ENCODE results near the gene FHAD1.
A peak's percentile ranks its signal among the peaks of the same experiment; 100 is the strongest.

Gene FHAD1

DNA sequence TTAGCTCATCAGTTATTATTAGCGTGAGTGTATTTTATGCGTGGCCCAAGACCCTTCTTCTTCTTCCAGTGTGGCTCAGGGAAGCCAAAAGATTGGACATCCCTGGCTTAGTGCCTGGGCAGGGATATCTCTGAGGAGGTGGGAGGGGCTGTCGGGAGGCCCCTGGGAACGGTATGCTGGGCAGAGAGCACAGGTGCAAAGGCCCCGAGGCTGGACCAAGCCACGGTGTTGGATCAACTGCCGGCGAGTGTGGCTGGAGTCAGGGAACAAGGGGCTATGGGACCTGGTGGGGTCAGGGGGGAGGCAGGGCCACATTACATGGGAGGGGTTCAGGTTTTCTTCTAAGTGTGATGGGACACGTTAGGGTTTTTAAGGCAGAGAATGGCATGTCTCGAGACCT, 62.7 kb downstream of the FHAD1 start:
- DNase-seq = no peak

DNA sequence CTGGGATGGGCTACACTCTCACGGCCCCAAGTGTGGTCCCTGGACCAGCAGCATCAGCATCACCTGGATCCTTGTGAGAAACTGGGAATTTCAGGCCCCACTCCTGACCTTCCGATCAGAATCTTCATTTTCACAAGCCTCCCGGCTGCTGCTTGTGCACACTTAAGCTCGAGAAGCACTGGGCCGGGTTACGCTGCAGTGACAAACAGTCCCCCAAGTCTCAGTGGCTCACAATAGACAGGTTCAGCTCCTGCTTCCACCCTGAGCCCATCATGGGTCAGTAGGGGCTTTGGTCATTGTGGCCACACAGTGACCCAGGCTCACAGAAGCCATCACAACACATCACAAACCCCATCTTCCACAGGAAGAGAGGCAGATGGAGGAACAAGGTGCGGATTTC, 63.5 kb downstream of the FHAD1 start:
- no peak for DNase-seq

DNA sequence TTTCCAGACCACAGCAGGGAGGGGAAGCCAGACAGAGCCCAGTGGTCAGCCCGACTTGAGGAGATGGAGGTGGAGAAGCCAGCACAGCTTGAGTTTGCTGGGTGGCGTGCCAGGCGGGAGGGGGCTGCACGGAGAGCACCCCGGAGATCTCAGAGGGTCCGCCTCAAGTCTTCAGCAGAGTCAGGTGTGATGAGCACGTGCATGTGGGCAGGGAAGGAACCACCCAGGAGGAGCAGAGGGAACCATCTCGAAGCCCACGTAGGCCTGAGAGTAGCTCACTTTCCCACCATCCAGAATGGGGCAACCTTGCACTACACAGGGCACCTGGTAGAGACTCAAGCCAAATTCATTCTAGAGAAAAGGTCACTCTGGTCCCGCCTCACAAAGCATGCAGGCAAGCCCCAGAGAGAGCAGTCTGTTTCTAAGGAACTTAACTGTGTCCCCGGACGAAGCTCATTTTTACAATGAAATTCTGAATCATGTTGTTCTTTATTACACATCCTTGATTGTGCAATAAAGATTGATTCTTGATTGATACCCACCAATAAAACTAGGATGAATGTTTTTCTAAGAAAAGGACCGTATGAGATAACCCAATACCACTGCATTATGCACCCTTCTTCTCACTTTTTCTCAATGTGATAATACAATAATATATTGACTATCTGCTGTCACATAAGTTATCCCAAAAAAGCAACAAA, 64.2 kb downstream of the FHAD1 start:
- DNase-seq = no peak

DNA sequence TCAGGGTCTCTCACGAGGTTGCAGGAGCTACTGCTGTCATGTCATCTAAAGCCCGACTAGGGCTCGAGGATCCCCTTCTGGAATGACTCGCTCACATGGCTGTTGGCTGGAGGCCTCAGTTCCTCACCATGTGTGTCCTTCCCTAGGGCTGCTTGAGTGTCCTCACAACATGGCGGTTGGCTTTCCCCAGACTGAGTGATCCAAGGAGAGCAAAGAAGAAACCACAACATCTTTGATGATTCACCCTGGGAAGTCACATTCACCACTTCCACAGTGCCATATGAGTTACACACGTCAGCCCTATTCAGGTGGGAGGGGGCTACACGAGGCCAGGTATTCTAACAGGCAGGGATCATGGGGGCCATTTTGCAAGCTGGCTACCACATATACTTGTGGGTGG, 64.9 kb downstream of the FHAD1 start:
- no peak for DNase-seq

DNA sequence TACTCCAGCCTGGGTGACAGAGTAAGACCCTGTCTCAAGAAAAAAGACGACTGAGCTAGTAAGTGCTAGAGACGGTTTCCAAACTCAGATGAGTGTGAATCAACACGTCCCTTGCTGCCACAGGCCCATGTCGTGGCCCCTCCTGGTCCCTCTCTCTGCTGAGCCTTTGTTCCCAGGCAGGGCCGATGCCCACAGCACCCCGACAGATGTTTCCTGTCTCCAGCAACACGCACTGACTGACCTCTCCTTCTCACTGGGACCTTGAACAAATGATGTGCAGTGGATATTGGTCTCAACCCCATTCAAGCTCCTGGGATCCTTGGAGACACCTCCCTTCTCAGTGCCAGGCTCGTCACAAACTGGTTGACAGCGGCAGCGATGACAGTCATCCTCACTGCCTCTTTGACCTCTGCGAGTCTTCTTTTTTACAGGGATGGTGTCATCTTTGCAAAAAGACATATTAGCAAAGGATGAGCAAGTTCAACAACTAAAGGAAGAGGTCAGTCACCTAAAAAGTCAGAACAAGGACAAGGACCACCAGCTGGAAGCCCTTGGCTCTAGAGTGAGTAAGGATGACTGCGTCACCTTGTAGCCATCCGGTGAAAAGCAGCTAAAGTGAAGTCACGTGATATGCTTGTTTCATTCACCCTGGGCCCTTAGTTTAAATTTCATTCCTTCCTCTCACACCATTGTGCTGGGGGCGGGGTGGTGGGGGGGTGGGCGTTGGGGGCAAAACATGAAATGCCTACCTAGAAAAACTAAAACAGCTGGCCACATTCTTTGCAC, 65.8 kb downstream of the FHAD1 start:
- no peak for DNase-seq

DNA sequence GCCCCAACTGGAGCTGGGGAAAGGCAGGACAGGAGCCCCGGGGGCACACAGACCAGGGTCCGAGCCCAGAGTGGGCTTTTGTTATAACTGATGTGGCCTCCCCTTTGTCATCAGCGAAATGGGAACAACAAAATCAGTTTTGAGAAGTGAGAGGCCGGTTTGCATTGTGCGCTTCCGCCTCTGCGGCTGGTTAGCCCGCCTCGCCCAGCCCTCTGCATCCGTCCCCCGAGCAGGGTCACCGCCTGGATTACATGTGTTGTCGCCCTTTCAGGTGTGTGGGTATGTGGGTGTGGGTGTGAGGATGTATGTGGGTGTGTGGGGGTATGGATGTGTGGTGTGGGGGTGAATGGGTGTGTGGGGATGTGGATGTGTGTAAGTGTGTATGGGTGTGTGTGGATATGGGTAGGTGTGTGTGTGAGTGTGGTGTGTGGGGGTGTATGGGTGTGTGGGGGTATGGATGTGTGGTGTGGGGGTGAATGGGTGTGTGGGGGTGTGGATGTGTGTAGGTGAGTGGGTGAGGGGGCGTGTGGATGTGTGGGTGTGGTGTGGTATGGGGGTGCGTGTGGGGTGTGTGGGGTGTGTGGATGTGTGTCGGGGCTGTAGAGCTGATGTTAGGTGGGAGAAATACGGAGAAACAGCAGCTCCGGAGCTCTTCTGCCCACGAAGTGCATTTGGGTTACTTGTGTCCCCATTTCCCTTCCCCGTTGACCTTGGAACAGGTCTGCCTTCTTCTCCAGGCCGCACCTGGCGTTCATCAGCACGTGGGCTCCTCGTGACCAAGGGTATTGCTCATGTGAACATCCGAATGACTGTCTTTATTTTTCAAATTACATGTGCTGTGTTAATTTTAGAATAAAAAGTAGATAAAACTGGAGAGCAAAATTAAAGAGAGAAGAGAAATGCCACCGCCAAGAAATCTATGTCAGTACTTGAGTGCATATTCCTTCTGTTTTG, 67.6 kb downstream of the FHAD1 start:
- DNase-seq = no peak

DNA sequence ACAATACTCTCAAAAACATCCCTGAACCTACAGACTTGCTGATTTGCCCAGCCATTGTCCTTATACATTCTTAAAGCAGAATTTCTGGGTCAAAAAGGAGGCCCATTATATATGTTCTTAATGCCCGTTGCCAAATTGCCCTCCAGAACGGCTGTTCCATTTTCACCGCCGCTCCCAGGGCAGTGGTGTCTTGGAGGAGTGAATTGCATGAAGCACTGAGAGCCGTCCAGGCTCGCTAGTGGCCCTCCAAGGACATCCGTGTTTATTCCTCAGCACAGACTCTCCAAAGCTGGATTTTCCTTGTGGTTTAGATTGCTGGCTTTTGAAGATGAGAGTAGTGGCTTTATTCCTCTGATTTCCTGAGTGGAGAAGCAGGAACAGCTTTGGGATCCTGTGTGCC, 68.8 kb downstream of the FHAD1 start:
- no peak for DNase-seq

DNA sequence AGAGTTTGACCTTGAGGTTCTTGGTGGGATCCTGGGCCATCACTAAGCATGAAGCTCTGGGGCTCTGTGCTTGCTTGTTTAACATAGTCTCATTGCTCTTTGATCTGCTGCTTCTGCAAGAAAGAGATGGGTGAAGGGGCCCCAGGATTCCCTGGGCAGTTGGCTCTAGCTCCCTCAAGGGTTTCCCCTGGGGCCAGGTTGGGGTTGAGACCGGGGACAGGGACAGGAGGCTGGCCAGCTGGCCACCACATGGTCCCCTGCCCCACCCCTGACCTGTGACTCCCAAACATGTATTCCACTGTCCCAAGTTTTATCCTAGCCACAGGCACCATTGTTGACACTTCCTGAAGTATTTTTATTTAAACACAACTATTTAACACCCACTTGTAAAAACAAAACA, 69.5 kb downstream of the FHAD1 start:
- no peak for DNase-seq

DNA sequence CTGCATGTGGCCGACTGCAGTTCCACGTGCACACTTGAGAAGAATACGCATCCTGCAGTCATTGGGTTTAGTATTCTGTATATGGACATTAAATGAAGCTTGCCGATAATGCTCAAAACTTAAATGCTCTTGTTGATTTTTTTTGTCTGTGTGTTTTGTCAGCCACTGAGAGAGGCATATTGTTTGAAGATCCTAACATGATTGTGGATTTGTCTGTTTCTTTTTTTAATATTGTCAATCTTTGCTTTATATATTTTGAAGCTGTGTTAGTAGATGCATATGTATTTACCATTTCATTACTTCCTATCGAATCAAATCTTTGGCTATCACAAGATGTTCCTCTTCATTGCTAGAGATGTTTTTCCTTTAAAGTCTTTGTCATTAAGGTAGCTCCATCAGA, 73.2 kb downstream of the FHAD1 start:
- no peak for DNase-seq

DNA sequence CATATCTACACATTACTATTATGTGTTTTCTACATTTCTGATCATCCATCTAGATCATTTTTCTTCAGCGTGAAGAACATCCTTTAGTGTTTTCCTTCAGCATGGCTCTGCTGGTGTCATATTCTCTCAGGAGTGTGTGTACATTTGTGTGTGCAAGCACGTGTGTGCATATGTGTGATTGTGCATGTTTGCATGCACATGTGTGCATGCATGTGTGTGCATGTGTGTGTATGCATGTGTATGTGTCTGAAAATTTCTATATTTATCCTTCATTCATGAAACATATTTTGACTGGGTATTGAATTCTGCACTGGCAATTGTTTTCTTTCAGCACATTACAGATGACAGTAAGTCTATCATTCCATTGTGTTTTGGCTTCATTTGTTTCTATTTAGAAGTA, 74.6 kb downstream of the FHAD1 start:
- no peak for DNase-seq

DNA sequence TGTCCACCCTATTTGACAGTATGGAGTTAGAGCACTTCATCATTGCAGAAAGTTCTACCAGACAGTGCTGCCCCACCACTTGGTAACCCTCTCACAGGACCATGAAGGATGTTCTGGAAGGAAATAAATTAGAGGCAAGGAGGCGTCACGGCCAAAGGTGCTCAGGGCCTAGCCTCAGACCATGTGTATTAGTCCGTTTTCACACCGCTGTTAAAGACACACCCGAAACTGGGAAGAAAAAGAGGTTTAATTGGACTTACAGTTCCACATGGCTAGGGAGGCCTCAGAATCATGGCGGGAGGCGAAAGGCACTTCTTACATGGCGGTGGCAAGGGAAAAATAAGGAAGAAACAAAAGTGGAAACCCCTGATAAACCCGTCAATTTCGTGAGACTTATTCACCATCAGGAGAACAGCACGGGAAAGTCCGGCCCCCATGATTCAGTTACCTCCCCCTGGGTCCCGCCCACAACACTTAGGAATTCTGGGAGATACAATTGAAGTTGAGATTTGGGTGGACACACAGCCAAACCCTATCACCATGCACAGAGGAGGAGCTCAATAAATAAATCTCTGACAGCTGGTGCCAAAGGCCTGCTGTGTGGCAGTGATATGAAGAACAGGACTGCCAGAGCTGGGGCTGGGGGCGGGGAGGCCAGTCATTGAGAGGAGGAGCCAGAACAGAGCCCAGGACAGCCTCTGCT, 75.8 kb downstream of the FHAD1 start:
- DNase-seq = no peak

DNA sequence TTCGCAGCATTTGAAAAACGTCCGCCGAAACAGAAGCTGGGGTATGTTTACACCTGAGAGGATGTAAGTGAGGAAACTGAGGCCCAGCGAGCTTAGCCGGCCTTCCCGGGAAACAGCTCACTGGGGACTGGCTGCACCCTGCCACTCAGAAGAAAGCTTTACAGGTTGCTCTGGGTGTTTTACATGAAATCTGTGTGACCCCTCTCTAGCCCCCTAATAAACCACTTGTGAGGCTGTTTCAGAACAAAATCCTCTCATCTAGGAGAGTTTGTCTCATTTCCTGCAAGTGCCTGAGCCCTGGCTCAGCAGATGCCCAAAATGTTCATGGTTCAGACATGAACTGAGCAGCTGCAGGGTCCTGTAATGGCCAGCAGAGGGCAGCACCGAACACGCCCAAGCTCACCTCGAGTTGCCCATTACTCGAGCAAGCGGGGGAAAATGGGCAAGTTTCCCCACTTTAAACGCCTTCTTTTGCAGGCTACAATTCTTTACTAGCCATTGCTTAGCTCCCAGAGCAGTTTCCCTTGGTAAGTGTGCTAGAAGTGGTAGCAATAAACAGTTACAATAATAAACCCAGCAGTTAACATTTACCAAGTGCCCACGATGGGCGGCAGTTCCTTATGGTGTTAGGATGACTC, 76.4 kb downstream of the FHAD1 start:
- DNase-seq = peak; percentile 71

DNA sequence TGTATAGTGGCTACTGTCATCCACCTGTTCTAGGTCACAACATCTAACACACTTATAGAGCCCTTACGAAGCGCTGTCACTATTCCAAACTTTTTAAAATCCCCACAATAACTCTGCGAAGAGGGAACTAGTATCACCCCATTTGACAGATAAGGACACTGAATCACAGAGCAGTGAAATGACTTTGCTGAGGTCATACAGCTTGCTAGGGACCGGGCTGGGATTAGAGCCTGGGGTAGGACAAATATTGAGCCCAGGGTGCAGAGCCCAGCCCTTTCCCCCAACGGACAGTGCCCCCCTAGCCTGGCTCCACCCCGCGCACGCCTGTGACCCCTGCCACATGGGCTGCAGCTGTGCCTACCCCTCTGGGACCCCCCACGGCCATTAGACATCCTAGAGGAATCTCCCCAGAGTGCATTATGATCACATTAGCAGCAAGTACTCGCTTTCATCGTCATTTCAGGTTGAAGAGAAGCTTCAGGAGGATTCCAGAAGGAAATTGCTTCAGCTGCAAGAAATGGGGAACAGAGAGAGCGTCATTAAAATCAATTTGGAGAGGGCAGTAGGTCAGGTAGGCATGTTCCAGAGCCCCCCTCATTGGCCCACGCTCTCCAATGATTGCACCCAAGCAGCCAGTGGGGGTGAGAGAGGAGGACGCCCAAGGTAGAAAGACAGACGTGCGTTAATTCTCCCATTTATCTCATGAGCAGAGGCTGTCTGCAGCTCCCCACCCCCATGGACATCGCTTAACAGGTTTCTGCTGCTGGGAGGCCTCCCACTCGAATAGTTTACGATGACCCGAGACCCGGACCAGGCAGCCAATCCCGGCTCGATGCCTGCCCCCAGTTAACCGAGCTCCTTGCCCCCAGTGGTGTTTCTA, 77.2 kb downstream of the FHAD1 start:
- peak; percentile 26 for DNase-seq

DNA sequence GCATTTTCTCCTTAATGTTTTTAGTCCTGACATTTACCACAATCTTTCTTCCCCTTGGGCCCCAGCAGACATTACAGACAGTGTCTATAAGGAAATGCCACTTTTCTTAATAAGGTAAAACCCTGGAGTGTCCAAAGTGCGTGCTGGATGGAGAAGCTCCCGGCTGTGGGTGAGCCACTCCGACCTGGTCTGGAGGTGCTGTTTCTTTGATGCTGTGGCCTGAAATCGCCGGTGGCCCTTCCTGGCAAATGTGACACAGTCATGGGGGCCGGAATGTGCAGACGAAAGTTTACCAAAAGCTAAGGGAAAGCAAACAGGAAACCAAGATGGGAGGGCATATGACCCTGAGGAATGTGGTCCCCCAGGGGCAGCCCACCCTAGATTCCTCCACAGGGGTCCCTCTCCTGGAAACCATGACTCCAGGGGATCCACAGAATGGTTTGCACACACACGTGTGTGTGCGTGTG, 77.9 kb downstream of the FHAD1 start:
- DNase-seq = no peak

DNA sequence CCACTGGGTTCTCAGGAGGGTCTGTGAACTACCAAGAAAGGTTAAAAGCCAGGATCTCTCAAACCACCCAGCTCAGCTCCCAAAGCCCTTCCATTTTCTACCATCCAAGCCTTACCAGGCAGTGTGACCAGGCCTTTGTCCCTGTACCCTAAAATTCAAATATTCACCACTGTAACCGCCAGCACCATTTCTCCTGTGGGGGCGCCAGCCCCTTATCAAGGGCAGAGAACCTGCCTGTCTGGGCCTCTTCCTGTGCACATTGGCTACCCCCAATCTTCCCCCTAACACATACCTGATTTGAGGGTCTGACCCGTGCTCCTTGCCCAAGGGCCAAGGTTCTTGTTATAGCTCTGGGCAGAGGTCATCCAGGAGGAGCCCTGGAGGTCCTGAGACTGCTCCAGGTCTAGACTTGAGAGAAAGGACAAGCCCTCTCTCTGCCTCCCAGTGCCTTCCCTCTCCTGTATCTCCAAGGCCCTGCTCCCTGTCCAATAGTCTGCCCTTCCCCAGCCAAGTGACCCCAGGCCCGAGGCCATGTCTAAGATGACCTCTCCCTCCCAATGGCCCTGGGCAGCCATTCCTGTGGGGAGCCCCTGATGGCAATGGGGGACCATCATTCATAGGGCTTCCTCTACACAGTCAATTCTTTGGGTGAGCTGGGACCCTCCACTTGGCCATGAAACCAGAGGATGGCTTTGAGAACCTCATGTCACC, 78.5 kb downstream of the FHAD1 start:
- DNase-seq = no peak

DNA sequence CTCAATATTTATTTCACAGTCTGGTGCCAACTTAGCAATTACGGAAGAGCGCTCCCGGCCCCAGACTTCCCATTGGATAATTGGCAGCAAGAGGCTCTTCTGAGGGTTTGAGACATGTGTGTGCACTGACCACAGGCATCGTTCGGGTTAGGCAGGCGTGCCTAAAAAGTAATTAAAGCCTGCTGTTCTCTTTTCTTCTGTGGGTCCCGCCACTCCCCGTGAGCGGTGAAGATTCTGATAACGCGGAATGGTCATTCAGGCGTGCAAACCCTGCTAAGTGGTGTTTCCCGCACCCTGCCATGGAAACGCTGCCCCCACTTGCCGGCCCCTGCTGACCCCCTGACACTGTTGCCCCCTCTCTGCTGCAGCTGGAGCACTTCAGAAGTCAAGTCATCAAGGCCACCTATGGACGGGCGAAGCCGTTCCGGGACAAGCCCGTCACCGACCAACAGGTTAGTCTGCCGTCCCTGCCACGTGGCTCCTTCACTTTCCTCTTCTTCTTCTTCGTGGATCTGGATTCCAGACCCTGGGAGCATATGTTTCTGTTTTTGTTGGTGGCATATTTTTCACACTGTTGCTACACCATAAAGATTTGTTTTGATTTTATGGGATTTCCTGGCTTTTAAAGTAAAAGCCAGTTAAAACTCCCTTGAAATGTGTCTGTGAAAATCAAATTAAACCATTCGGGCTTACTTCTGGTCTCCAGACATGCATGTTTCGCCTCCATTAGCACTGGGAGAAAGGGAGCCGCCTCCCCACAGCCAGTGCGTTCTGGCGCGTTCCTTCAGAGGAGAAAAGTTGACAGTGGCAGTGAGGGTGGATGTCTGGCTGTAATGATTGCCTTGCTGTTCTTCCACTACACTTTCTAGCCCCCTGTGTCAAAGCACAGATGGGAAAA, 79.9 kb downstream of the FHAD1 start:
- peak; percentile 90 for DNase-seq

DNA sequence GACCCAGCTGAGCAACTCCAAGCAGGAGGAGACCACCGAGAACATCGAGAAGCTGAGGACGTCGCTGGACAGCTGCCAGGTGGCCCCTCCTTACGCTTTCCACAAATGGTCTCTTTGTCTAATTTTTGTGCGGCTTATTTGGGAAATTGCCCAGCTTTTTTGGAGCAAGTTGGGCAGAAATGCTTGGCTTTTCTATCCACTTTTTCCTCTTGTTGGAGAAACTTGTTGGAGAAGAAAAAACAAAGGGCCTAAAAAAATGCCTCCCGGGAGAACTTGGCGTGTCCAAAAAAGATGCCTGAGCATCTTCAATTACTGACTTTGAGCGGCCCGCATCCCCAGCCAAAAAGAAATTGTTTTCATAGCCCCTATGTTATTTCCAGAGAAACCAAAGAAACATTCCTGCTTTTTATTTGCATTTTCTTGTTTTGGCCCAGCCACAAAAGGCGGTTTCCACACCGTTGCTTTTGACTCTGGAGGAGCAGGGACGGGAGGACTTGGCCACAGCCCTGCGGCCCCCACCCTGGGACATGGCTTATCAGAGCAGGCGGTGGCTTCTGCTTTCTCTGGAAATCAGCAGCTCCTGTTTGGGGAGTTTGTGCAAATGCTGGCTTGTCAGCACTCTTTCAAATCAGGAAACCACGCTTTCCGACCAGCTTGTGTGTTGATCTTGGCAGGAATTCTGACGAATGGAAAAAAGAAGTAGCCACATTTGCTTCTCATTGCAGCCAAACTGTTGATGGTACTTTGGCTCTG, 81.5 kb downstream of the FHAD1 start:
- DNase-seq = peak; percentile 67

DNA sequence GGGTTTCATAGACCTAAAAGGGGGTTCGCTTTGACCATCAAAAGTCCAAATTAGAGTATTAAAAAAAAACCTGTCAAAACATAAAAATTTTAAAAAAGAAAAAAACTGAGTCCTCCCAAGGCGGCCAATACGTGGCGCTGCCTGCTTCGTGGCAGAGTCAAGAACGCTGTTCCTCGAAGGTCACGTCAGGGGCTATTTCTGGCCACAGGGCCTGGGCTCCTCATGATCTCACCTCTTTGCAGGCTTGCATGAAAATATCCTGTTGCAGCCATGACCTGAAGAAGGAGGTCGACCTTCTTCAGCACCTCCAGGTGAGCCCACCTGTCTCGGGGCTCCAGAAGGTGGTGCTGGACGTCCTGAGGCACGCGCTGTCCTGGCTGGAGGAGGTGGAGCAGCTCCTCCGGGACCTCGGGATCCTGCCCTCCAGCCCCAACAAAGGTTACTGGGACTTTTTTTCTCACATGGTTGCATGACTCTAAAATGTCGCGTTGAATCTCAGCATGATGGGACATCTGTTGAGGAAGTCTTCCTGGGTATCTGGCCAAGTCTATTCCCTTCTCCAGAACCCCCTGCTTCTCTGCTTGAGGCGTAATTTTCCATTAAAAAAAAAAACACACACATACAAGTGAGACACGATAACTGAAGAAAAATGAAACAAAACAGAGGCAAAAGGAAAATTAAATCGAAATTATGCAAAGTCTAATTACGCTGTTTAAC, 82.2 kb downstream of the FHAD1 start:
- no peak for DNase-seq

All from fibroblast of skin of right quadriceps (primary cell).